Stimulated activated CD4-positive, alpha-beta T cell treated with anti-CD3 and anti-CD28 coated beads, Interleukin-2, amount 100 ng/mL, for 24 hours (primary cell): ENCODE measurements around the gene DYNC1I1.
"Not testable (repeated sequence)": the region's sequence is repeated elsewhere in the genome, so short reads cannot be mapped to it uniquely, and the experiment has no call there.

Experiments used
- DNase-seq, 2 donors: peaks; one replicate each; pipeline ENCODE4 v3.0.0-alpha.2; 2020

The DYNC1I1 gene

GRCh38 chr7:95916573-95917297 lies 144.4 kb downstream of the DYNC1I1 start:
- peak; percentile 83 to 85 for DNase-seq

GRCh38 chr7:95917634-95918033 lies 145.3 kb downstream of the DYNC1I1 start:
- no peak for DNase-seq

GRCh38 chr7:95919556-95919955 lies 147.2 kb downstream of the DYNC1I1 start:
- DNase-seq: no peak

- DNase-seq: no peak
Measured at GRCh38 chr7:95921543-95921942, 149.2 kb downstream of the DYNC1I1 start.

GRCh38 chr7:95922191-95922590 lies 149.8 kb downstream of the DYNC1I1 start:
- DNase-seq: no peak

- DNase-seq: no peak
Measured at GRCh38 chr7:95925236-95925635, 152.9 kb downstream of the DYNC1I1 start.

GRCh38 chr7:95925971-95926370 lies 153.6 kb downstream of the DYNC1I1 start:
- no peak for DNase-seq

GRCh38 chr7:95927756-95928155 lies 155.4 kb downstream of the DYNC1I1 start:
- DNase-seq: no peak

GRCh38 chr7:95929710-95930280 lies 157.4 kb downstream of the DYNC1I1 start:
- no peak for DNase-seq

- DNase-seq: no peak
Measured at GRCh38 chr7:95931460-95932232, 159.3 kb downstream of the DYNC1I1 start.

GRCh38 chr7:95933618-95934017 lies 161.3 kb downstream of the DYNC1I1 start:
- no peak for DNase-seq

- not testable (repeated sequence) for DNase-seq
Measured at GRCh38 chr7:95944867-95945266, 172.5 kb downstream of the DYNC1I1 start.

GRCh38 chr7:95950698-95951097 lies 178.3 kb downstream of the DYNC1I1 start:
- no peak for DNase-seq

GRCh38 chr7:95951531-95951930 lies 179.2 kb downstream of the DYNC1I1 start:
- no peak for DNase-seq

GRCh38 chr7:95951997-95952795 lies 179.8 kb downstream of the DYNC1I1 start:
- DNase-seq: no peak

- no peak for DNase-seq
Measured at GRCh38 chr7:95952851-95953250, 180.5 kb downstream of the DYNC1I1 start.

GRCh38 chr7:95955748-95956147 lies 183.4 kb downstream of the DYNC1I1 start:
- no peak for DNase-seq

GRCh38 chr7:95957510-95957909 lies 185.2 kb downstream of the DYNC1I1 start:
- no peak for DNase-seq

GRCh38 chr7:95960706-95961244 lies 188.4 kb downstream of the DYNC1I1 start:
- no peak for DNase-seq

GRCh38 chr7:95963446-95963990 lies 191.2 kb downstream of the DYNC1I1 start:
- DNase-seq: no peak

GRCh38 chr7:95971716-95972115 lies 199.4 kb downstream of the DYNC1I1 start:
- no peak for DNase-seq

- DNase-seq: no peak
Measured at GRCh38 chr7:95972523-95972922, 200.2 kb downstream of the DYNC1I1 start.

- no peak for DNase-seq
Measured at GRCh38 chr7:95974108-95974507, 201.8 kb downstream of the DYNC1I1 start.
